GM12891 (cell line): ENCODE measurements around the gene CPM.

Source experiments
- DNase-seq: peaks from one replicate; pipeline ENCODE4 v3.0.0; 2011; ENCODE audit warnings: low spot score; ENCODE audit not compliant: insufficient read length
- FAIRE-seq: peaks from 2 replicates; lab custom pipeline; 2011; peaks lifted over from hg19 to GRCh38; lab: Jason Lieb, UNC
- PAX5 ChIP-seq: IDR thresholded peaks from 2 replicates; pipeline ENCODE4 v1.6.1; 2011; ENCODE audit warnings: low read length, moderate library complexity, mild to moderate bottlenecking; ENCODE audit not compliant: insufficient read depth, severe bottlenecking
- POLR2A ChIP-seq: IDR thresholded peaks from 2 replicates; pipeline ENCODE4 v1.6.1; 2011; ENCODE audit warnings: low read depth, low read length, control low read depth
- POLR2AphosphoS5 ChIP-seq: IDR thresholded peaks from 2 replicates; pipeline ENCODE4 v1.6.1; 2011; ENCODE audit warnings: low read depth, low read length, control low read depth
- POU2F2 ChIP-seq: IDR thresholded peaks from 2 replicates; pipeline ENCODE4 v1.6.1; 2011; ENCODE audit warnings: low read depth, mild to moderate bottlenecking, control low read depth, low read length, moderate library complexity
- SPI1 ChIP-seq: IDR thresholded peaks from 2 replicates; pipeline ENCODE4 v1.6.1; 2011; ENCODE audit warnings: low read depth, low read length, control low read depth
- TAF1 ChIP-seq: IDR thresholded peaks from 2 replicates; pipeline ENCODE4 v1.6.1; 2011; ENCODE audit warnings: low read depth, low read length, control low read depth

CPM gene

GRCh38 chr12:68956466-68956865 lies 23.5 kb upstream of the CPM start:
- TF ChIP-seq POU2F2 = no peak
- no peak for TF ChIP-seq PAX5
- TF ChIP-seq TAF1 = no peak
- TF ChIP-seq SPI1 = no peak
- TF ChIP-seq POLR2AphosphoS5 = no peak
- no peak for TF ChIP-seq POLR2A
- no peak for DNase-seq
- FAIRE-seq = no peak

- TF ChIP-seq POLR2A = no peak
- no peak for TF ChIP-seq PAX5
- no peak for TF ChIP-seq POU2F2
- TF ChIP-seq TAF1 = no peak
- TF ChIP-seq SPI1 = no peak
- no peak for TF ChIP-seq POLR2AphosphoS5
- DNase-seq (no peak), FAIRE-seq (no peak)
These were observed 21.8 kb upstream of the CPM start for GRCh38 chr12:68954811-68955210.

- FAIRE-seq = no peak
- DNase-seq = no peak
- TF ChIP-seq PAX5 (no peak), POLR2A (no peak), POLR2AphosphoS5 (no peak)
These were observed 20.6 kb upstream of the CPM start for GRCh38 chr12:68953536-68953935.

- DNase-seq = no peak
- TF ChIP-seq SPI1 (no peak), POLR2A (no peak), POLR2AphosphoS5 (no peak)
- no peak for FAIRE-seq
These were observed 18.7 kb upstream of the CPM start for GRCh38 chr12:68951652-68952051.

- TF ChIP-seq POLR2A (no peak), POU2F2 (no peak), SPI1 (no peak), POLR2AphosphoS5 (no peak), TAF1 (no peak), PAX5 (no peak)
- FAIRE-seq = no peak
- DNase-seq = no peak
These were observed 17.5 kb upstream of the CPM start for GRCh38 chr12:68950511-68950910.

GRCh38 chr12:68945255-68945654 lies 12.3 kb upstream of the CPM start:
- peak; percentile 69 for FAIRE-seq
- no peak for TF ChIP-seq POU2F2
- TF ChIP-seq SPI1 = peak; percentile 65
- DNase-seq = no peak

- DNase-seq = no peak
- TF ChIP-seq POU2F2 (no peak), SPI1 (no peak), POLR2A (no peak), POLR2AphosphoS5 (no peak), TAF1 (no peak), PAX5 (no peak)
- FAIRE-seq = no peak
These were observed 11.5 kb upstream of the CPM start for GRCh38 chr12:68944296-68945076.

- FAIRE-seq = no peak
- no peak for DNase-seq
- no peak for TF ChIP-seq POLR2A
- no peak for TF ChIP-seq TAF1
- TF ChIP-seq POLR2AphosphoS5 = no peak
- TF ChIP-seq POU2F2 = no peak
- no peak for TF ChIP-seq SPI1
- TF ChIP-seq PAX5 = no peak
These were observed 10.9 kb upstream of the CPM start for GRCh38 chr12:68943848-68944247.

GRCh38 chr12:68940731-68941130 lies 7.8 kb upstream of the CPM start:
- TF ChIP-seq TAF1 (no peak), PAX5 (no peak)
- DNase-seq (no peak), FAIRE-seq (no peak)

GRCh38 chr12:68939505-68939904 lies 6.5 kb upstream of the CPM start:
- TF ChIP-seq POLR2AphosphoS5 = no peak
- no peak for TF ChIP-seq POU2F2
- TF ChIP-seq POLR2A = no peak
- TF ChIP-seq TAF1 = no peak
- TF ChIP-seq PAX5 = no peak
- TF ChIP-seq SPI1 = no peak
- FAIRE-seq = no peak
- DNase-seq = no peak

GRCh38 chr12:68934392-68934791 lies 1.4 kb upstream of the CPM start:
- TF ChIP-seq PAX5 (no peak), POLR2AphosphoS5 (no peak), POLR2A (no peak), TAF1 (no peak), SPI1 (no peak), POU2F2 (no peak)
- FAIRE-seq (no peak), DNase-seq (no peak)
